Measurements from ENCODE around the gene ARHGEF12. TPM values are rescaled to one million over a fixed set of nuclear protein-coding genes. Genes with fewer than 3 reads are reported as not detected.

ARHGEF12 gene
- total and polyA plus RNA-seq, 2 donors (not counting 1 experiment from before 2014, with no cell fraction given): 2.0 to 21.6 TPM

DNA sequence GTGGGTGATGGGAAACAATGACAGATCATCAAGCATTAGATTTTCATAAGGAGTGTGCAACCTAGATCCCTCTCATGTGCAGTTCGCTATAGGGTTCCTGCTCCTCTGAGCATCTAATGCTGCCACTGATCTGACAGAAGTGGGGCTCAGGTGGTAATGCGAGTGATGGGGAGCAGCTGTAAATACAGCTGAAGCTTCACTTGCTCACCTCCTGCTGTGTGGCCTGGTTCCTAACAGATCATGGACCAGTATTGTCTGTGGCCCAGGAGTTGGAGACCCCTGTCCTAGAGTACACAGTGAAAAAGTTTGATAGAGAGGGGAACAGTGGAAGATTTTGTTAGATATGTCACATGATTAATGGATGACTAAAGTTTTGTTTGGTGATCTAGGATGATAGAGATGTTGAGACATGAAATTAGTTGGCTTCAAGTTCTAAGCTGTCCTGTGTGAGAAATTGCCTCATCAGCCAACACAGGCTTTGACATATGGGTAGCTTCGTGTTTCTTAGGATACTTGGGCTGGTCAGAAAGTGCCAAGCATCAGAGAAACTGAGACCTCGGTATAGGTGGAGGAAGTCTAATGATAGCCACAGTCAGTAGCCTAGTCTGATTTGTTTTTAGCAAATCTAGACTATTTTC is 47.4 kb downstream of the ARHGEF12 start:
- Mint-ChIP-seq H3K27ac (no peak overlapping the region), H3K4me1 (peaks cover 22% of the 10 kb centered on the region), H3K9me3 (ENCODE audit: insufficient read depth) (peaks cover 2% of the 10 kb centered on the region), H3K27me3 (peaks cover 3% of the 10 kb centered on the region), H3K4me3 (no peak overlapping the region)
- ChIA-PET POLR2A (no interaction called here), CTCF (no interaction called here)
- DNase-seq (no peak), ATAC-seq (ENCODE audit: low read depth) (no peak)
- no peaks in the 10 kb centered on the region for H3K36me3 ChIP-seq (replicated peaks in 1 of 2; ENCODE audit: control extremely low read depth in 1 of 2, control insufficient read depth in 1 of 2, extremely low read depth in 1 of 2, insufficient read depth in 2 of 2, low read length in 1 of 2)
- H4K20me1 ChIP-seq (ENCODE audit: control insufficient read depth, insufficient read depth, low read length, poor library complexity, severe bottlenecking): no peaks in the 10 kb centered on the region
- no peak overlapping the region for H3K4me2 ChIP-seq (replicated peaks; ENCODE audit: low read depth, low read length, poor library complexity, severe bottlenecking)
- H2AFZ ChIP-seq (ENCODE audit: insufficient read depth, low read depth, low read length, poor library complexity, severe bottlenecking): no peak overlapping the region
- peaks cover 0 to 3% of the 10 kb centered on the region in 2 donors for H3K4me1 ChIP-seq (ENCODE audit: control insufficient read depth in 2 of 2, insufficient read depth in 2 of 2, low read length in 2 of 2)
- 100% methylated on average over 2 of the region's 4 CpGs for WGBS (ENCODE audit: insufficient coverage)
- peaks cover 0 to 2% (median 0%) of the 10 kb centered on the region in 4 experiments for H3K27me3 ChIP-seq (replicated peaks in 1 of 4; ENCODE audit: control extremely low read depth in 1 of 4, control insufficient read depth in 3 of 4, insufficient read depth in 4 of 4, low read length in 3 of 4)
- H3K4me3 ChIP-seq (ENCODE audit: control extremely low read depth in 1 of 5, extremely low read depth in 1 of 5, insufficient read depth in 1 of 5, low read depth in 2 of 5, low read length in 4 of 5): no peak overlapping the region
- H3K9me3 ChIP-seq (ENCODE audit: control extremely low read depth in 1 of 3, control insufficient read depth in 2 of 3, insufficient read depth in 1 of 3, low read length in 2 of 3): peaks cover 0 to 4% (median 3%) of the 10 kb centered on the region in 3 donors
- peaks cover 19% of the 10 kb centered on the region for H3K79me2 ChIP-seq (ENCODE audit: control insufficient read depth, insufficient read depth, low read length)
- no peak overlapping the region for H3K9ac ChIP-seq (ENCODE audit: low read length)
- TF ChIP-seq, protein P1, sequence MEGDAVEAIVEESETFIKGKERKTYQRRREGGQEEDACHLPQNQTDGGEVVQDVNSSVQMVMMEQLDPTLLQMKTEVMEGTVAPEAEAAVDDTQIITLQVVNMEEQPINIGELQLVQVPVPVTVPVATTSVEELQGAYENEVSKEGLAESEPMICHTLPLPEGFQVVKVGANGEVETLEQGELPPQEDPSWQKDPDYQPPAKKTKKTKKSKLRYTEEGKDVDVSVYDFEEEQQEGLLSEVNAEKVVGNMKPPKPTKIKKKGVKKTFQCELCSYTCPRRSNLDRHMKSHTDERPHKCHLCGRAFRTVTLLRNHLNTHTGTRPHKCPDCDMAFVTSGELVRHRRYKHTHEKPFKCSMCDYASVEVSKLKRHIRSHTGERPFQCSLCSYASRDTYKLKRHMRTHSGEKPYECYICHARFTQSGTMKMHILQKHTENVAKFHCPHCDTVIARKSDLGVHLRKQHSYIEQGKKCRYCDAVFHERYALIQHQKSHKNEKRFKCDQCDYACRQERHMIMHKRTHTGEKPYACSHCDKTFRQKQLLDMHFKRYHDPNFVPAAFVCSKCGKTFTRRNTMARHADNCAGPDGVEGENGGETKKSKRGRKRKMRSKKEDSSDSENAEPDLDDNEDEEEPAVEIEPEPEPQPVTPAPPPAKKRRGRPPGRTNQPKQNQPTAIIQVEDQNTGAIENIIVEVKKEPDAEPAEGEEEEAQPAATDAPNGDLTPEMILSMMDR (IDR thresholded peaks at IDR 0.05): no peak
- no peak for TF ChIP-seq EZH2 (IDR thresholded peaks at IDR 0.05; ENCODE audit: borderline replicate concordance, insufficient read depth, low read depth, low read length, poor library complexity, severe bottlenecking)
- intact Hi-C loops (cut with micrococcal nuclease): no loop called here
- H3K27ac ChIP-seq (ENCODE audit: low read length in 2 of 2): no peak overlapping the region

DNA sequence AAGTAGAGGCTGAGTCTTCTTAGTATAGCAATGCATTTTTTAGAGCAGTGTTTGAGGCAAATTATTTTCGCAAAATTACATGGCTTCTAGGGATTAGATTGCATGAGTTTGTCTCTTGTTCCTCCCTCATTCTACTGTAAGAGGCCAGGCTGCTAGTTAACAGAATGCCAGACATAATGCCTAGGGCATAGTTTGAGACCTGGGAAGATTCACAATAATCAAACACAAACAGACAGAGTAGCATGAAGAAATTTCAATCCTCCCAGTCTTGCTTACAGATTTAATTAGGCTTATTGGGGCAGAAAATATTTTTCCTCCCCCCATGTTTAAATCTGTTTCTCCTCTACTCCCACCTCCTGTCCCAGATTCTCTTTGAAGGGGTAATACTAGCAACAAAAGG is 48.3 kb downstream of the ARHGEF12 start:
- H3K36me3 ChIP-seq (replicated peaks in 1 of 2; ENCODE audit: control extremely low read depth in 1 of 2, control insufficient read depth in 1 of 2, extremely low read depth in 1 of 2, insufficient read depth in 2 of 2, low read length in 1 of 2): no peaks in the 10 kb centered on the region
- TF ChIP-seq, protein P1 (IDR thresholded peaks at IDR 0.05): no peak
- no peak for TF ChIP-seq EZH2 (IDR thresholded peaks at IDR 0.05; ENCODE audit: borderline replicate concordance, insufficient read depth, low read depth, low read length, poor library complexity, severe bottlenecking)
- no CpG with 5 or more reads among the region's 1 CpG for WGBS (ENCODE audit: insufficient coverage)
- H3K79me2 ChIP-seq (ENCODE audit: control insufficient read depth, insufficient read depth, low read length): peaks cover 22% of the 10 kb centered on the region
- no peak overlapping the region for H3K27ac ChIP-seq (ENCODE audit: low read length in 2 of 2)
- peaks cover 0 to 3% of the 10 kb centered on the region in 2 donors for H3K4me1 ChIP-seq (ENCODE audit: control insufficient read depth in 2 of 2, insufficient read depth in 2 of 2, low read length in 2 of 2)
- no peaks in the 10 kb centered on the region for H4K20me1 ChIP-seq (ENCODE audit: control insufficient read depth, insufficient read depth, low read length, poor library complexity, severe bottlenecking)
- DNase-seq (no peak), ATAC-seq (ENCODE audit: low read depth) (no peak)
- H3K4me2 ChIP-seq (replicated peaks; ENCODE audit: low read depth, low read length, poor library complexity, severe bottlenecking): no peak overlapping the region
- Mint-ChIP-seq H3K4me3 (no peak overlapping the region), H3K27me3 (peaks cover 3% of the 10 kb centered on the region), H3K9me3 (ENCODE audit: insufficient read depth) (no peaks in the 10 kb centered on the region), H3K27ac (no peak overlapping the region), H3K4me1 (peaks cover 20% of the 10 kb centered on the region)
- H3K9ac ChIP-seq (ENCODE audit: low read length): no peak overlapping the region
- ChIA-PET CTCF (no interaction called here), POLR2A (no interaction called here)
- peaks cover 0 to 3% (median 1%) of the 10 kb centered on the region in 4 experiments for H3K27me3 ChIP-seq (replicated peaks in 1 of 4; ENCODE audit: control extremely low read depth in 1 of 4, control insufficient read depth in 3 of 4, insufficient read depth in 4 of 4, low read length in 3 of 4)
- intact Hi-C loops (cut with micrococcal nuclease): no loop called here
- peaks cover 0 to 4% (median under 1%) of the 10 kb centered on the region in 3 donors for H3K9me3 ChIP-seq (ENCODE audit: control extremely low read depth in 1 of 3, control insufficient read depth in 2 of 3, insufficient read depth in 1 of 3, low read length in 2 of 3)
- no peak overlapping the region for H2AFZ ChIP-seq (ENCODE audit: insufficient read depth, low read depth, low read length, poor library complexity, severe bottlenecking)
- no peak overlapping the region for H3K4me3 ChIP-seq (ENCODE audit: control extremely low read depth in 1 of 5, extremely low read depth in 1 of 5, insufficient read depth in 1 of 5, low read depth in 2 of 5, low read length in 4 of 5)
